PC-3 (cell line): ENCODE measurements around the gene RASAL1.

Experiments used
- CTCF ChIP-seq: fragments of 300-600 bp; sonication (generic); conservative IDR thresholded peaks from 2 replicates; pipeline ENCODE4 v1.5.1; 2017; ENCODE audit warnings: antibody characterized with exemption, low read depth, mild to moderate bottlenecking, low read length
- EZH2phosphoT487 ChIP-seq: fragments of 300-600 bp; sonication (generic); IDR thresholded peaks from 2 replicates; pipeline ENCODE4 v1.6.1; 2018; ENCODE audit warnings: mild to moderate bottlenecking, antibody characterized with exemption, low read length, borderline replicate concordance

GRCh38 chr12:113082486-113083148 is 52.9 kb downstream of the RASAL1 start:
- TF ChIP-seq CTCF = no peak
- no peak for TF ChIP-seq EZH2phosphoT487
